K562 (cell line): ENCODE measurements around the gene DNAJB11. TPM values are rescaled to one million over a fixed set of nuclear protein-coding genes. Genes with fewer than 3 reads are reported as not detected.

Experiments used
- ATAC-seq: fragments of 200-7000 bp; cut with Tn5 transposase; 3 replicates; pipeline ENCODE4 v1.9.1; 2020; ENCODE audit warnings: moderate library complexity
- BruUV-seq: library from RNA; stranded (reverse); fragments of 400-500 nt; replicated peaks from 2 replicates; lab custom pipeline; 2021; lab: Mats Ljungman, UMichigan
- CTCF ChIA-PET: fragments of 300-600 bp; formaldehyde crosslinking; extraction: SDS; loops from one replicate; lab custom pipeline; 2021; ENCODE audit warnings: low intra/inter-chr PET ratio; lab: Yijun Ruan, JAX
- POLR2A ChIA-PET: fragments of 300-600, 350-650 bp; sonication (Branson Sonifier 250); formaldehyde crosslinking; extraction: SDS; loops from one replicate; lab custom pipeline; 2021; ENCODE audit warnings: antibody characterized with exemption, inconsistent platforms; lab: Yijun Ruan, JAX
- DNase-seq, 4 experiments: peaks; one replicate each; pipeline versions ENCODE4 v3.0.0 to v3.0.0-alpha.2; 2011 to 2018; ENCODE audit warnings: low spot score in 3 of 4, mixed read lengths in 3 of 4; ENCODE audit errors: extremely low read depth in 1 of 4
- FAIRE-seq: peaks from 2 replicates; lab custom pipeline; 2011; peaks lifted over from hg19 to GRCh38; lab: Jason Lieb, UNC
- H2AFZ ChIP-seq: 2 replicates; pipeline ENCODE4 v1.6.0; 2011; ENCODE audit warnings: low read depth, low read length, control low read depth, inconsistent platforms
- H3K27ac ChIP-seq: fragments of 200-600 bp; 3 replicates; pipeline ENCODE4 v1.8.0; 2011; ENCODE audit warnings: low read depth, mild to moderate bottlenecking, control low read depth, inconsistent platforms, low read length, moderate library complexity, mixed read lengths; ENCODE audit errors: extremely low read depth
- H3K27me3 ChIP-seq, 2 experiments: fragments of 300-600 bp in 1 of 2; 2 replicates in 1 of 2; 3 replicates in 1 of 2; pipeline versions ENCODE4 v1.6.0 to v1.8.0; 2011; ENCODE audit warnings: inconsistent platforms in 2 of 2, low read length in 2 of 2, mild to moderate bottlenecking in 1 of 2, mixed read lengths in 1 of 2, moderate library complexity in 1 of 2; ENCODE audit not compliant: control insufficient read depth in 2 of 2, insufficient read depth in 2 of 2
- H3K36me3 ChIP-seq: fragments of 300-600 bp; 3 replicates; pipeline ENCODE4 v1.8.0; 2011; ENCODE audit warnings: mild to moderate bottlenecking, low read length, inconsistent platforms; ENCODE audit not compliant: control insufficient read depth, insufficient read depth
- H3K4me1 ChIP-seq, 2 experiments: fragments of 200-600 bp in 1 of 2; replicated peaks in 1 of 2; 2 replicates in 1 of 2; 3 replicates in 1 of 2; pipeline versions ENCODE4 v1.5.1 to v1.8.0; 2011; ENCODE audit warnings: inconsistent platforms in 2 of 2, low read length in 2 of 2, mild to moderate bottlenecking in 1 of 2, mixed read lengths in 1 of 2, moderate library complexity in 1 of 2; ENCODE audit not compliant: control insufficient read depth in 2 of 2, insufficient read depth in 2 of 2
- H3K4me2 ChIP-seq: 2 replicates; pipeline ENCODE4 v1.6.1; 2011; ENCODE audit warnings: low read length, control low read depth, inconsistent platforms, mixed read lengths; ENCODE audit not compliant: insufficient read depth
- H3K4me3 ChIP-seq: fragments of 200-600 bp; sonication (generic), shearing (Covaris generic); 2 replicates; pipeline ENCODE4 v1.5.1; 2016; ENCODE audit warnings: control low read depth, inconsistent platforms
- H3K79me2 ChIP-seq: fragments of 200-600 bp; 3 replicates; pipeline ENCODE4 v1.8.0; 2011; ENCODE audit warnings: low read length, inconsistent platforms; ENCODE audit not compliant: control insufficient read depth, insufficient read depth
- H3K9ac ChIP-seq, 2 experiments: 2 replicates each; pipeline versions ENCODE4 v1.6.0 to v1.6.1; 2011; ENCODE audit warnings: low read depth in 2 of 2, low read length in 2 of 2, control low read depth in 1 of 2, inconsistent platforms in 1 of 2, mild to moderate bottlenecking in 1 of 2, mixed read lengths in 1 of 2; ENCODE audit not compliant: insufficient read depth in 1 of 2
- H3K9me1 ChIP-seq: one replicate; pipeline ENCODE4 v1.6.0; 2011; ENCODE audit warnings: inconsistent platforms, mild to moderate bottlenecking, low read length, moderate library complexity; ENCODE audit not compliant: control insufficient read depth, insufficient read depth
- H3K9me3 ChIP-seq: replicated peaks from 2 replicates; pipeline ENCODE4 v1.5.1; 2011; ENCODE audit warnings: low read depth, low read length, inconsistent platforms; ENCODE audit not compliant: control insufficient read depth, insufficient read depth
- H4K20me1 ChIP-seq: replicated peaks from 2 replicates; pipeline ENCODE4 v1.6.1; 2011; ENCODE audit warnings: low read length, inconsistent platforms, mixed read lengths; ENCODE audit not compliant: control insufficient read depth, insufficient read depth
- KLF13 ChIP-seq: fragments of 450-650 bp; IDR thresholded peaks from 2 replicates; pipeline ENCODE4 v1.6.1; 2016; ENCODE audit warnings: missing genetic modification characterization, low read depth, mild to moderate bottlenecking, missing compliant biosample characterization, moderate library complexity, borderline replicate concordance
- PYGO2 ChIP-seq: fragments of 450-650 bp; IDR thresholded peaks from 2 replicates; pipeline ENCODE4 v1.6.1; 2016; ENCODE audit warnings: mild to moderate bottlenecking, missing genetic modification characterization, moderate library complexity, missing compliant biosample characterization
- SMC3 ChIP-seq: conservative IDR thresholded peaks from 2 replicates; pipeline ENCODE4 v1.6.1; 2011; ENCODE audit warnings: low read depth, low read length, improper control_type of control experiment; ENCODE audit not compliant: insufficient read depth
- ZNF395 ChIP-seq: fragments of 200-800 bp; sonication (Bioruptor generic); IDR thresholded peaks from 2 replicates; pipeline ENCODE4 v1.6.1; 2017; ENCODE audit warnings: missing genetic modification characterization, missing compliant biosample characterization
- WGBS: fragments of 100-300 bp; shearing (Covaris generic); methylation state at CpG from one replicate; pipeline ENCODE4 v1.1.6; 2016; ENCODE audit warnings: low coverage, mixed read lengths; ENCODE audit not compliant: insufficient coverage; ENCODE audit errors: missing lambda C conversion rate; 5-methylcytosine and 5-hydroxymethylcytosine counted together
- in situ Hi-C: fragments of 300-500 bp; cut with MboI; formaldehyde crosslinking; loops from 4 replicates; pipeline ENCODE4 v1.15.0; 2018; ENCODE audit warnings: inconsistent platforms, mixed read lengths
- intact Hi-C: fragments of 100-400 bp; cut with micrococcal nuclease; formaldehyde crosslinking; loops from 2 replicates; pipeline ENCODE4 v1.14.2; 2022
- polyA plus RNA-seq, 8 experiments: library from polyadenylated mRNA; depleted of rRNA in 4 of 8; stranded (reverse) in 5 of 8; unstranded in 3 of 8; fragments of >200 nt; fragmentation: Nextera tagmentation in 2 of 8; fragmentation: Illumina TruSeq in 1 of 8; extraction: Ambion mirVana in 2 of 8; extraction: Trizol in 1 of 8; gene quantifications; 2 replicates each; pipeline versions ENCODE4 v1.2.1 to v1.2.3, GENCODE V29; 2011 to 2014; ENCODE audit warnings: inconsistent platforms in 1 of 8, missing spikeins in 1 of 8
- total RNA-seq, 7 experiments: library from RNA; depleted of rRNA in 6 of 7; stranded (reverse); fragments of >200 nt in 6 of 7; fragmentation: Illumina TruSeq in 2 of 7; extraction: Trizol in 2 of 7; gene quantifications; 2 replicates each; pipeline versions ENCODE4 v1.2.1 to v1.2.3, GENCODE V29; 2011 to 2021; ENCODE audit warnings: low replicate concordance in 1 of 7

DNAJB11 gene
- total and polyA plus RNA-seq, 9 of the 15 experiments (the other 6 are each of a cell fraction or from before 2014, with no cell fraction given): 14.8 to 74.7 (median 63.8) TPM

DNA sequence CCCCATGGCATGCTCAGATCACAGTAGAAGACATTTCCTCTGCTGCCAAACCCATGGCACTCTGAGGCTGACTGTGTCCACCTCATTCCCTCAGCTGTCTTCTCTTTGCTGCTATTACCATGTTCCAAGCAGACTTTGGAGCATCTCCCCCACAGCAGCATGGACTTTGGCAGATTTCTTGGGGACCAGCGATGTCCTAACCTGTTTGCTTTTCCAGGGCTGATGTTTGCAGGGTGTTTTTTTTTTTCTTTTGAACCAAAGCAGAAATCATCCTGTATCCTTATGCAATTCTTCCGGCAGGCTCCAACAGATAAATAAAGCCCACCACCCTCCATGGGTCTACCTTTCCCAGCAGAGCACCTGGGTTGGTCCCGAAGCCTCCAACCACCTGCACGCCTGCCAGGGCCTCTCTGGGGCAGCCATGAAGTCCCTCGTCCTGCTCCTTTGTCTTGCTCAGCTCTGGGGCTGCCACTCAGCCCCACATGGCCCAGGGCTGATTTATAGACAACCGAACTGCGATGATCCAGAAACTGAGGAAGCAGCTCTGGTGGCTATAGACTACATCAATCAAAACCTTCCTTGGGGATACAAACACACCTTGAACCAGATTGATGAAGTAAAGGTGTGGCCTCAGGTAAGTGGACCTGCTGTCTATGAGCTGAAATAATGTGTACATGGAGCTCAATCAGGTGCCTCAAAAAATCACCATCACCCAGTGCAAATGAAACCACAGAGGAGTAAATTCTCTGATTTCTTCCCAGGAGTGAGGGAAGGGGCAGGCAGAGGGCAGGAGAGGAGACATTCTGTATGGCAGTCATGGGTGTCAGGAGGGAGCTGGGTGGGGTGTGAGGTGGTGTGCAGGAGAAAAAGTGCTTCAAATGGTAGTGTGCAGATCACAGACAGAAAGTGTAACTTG is 42.5 kb downstream of the DNAJB11 start, which contains the start of gene AHSG:
AHSG (plus strand) TSS at position 340 of the 916 bp plus-strand sequence; CDS start at position 422, 82 bp downstream.
- no peak within 1 kb of the TSS for H2AFZ ChIP-seq
- peaks cover 9 to 37% of the 10 kb centered on the region in 2 experiments; a peak in 4 of 5 replicates for H3K27me3 ChIP-seq
- no peaks in the 10 kb centered on the region for H3K9me3 ChIP-seq
- FAIRE-seq: no peak
- DNase-seq: no peak
- CTCF ChIA-PET: no interaction called here
- intact Hi-C loops (loop anchor here (10.0 kb wide), 2 partner anchors 68 to 552 kb away; partner anchors contain the start of gene CRYGS), in situ Hi-C loops (loop anchor here (10.0 kb wide), 1 partner anchor 142 kb away; no protein-coding TSS in a partner anchor)
- no peak for TF ChIP-seq ZNF395 (CRISPR knock-in tag)
- TF ChIP-seq SMC3: no peak
- no peak for TF ChIP-seq KLF13 (tag)
- TF ChIP-seq PYGO2 (tag): no peak
- ATAC-seq: no peak
- BruUV-seq: no TSS peak
- no peak within 1 kb of the TSS for H3K4me3 ChIP-seq
- no peak within 1 kb of the TSS for H3K27ac ChIP-seq
- H3K4me2 ChIP-seq: no peak within 1 kb of the TSS
- peak within 1 kb of the TSS in 1 of 2 experiments; percentile 20; a peak in 1 of 4 replicates for H3K9ac ChIP-seq
- POLR2A ChIA-PET: interaction anchor here (0.5 to 1.5 kb wide), 5 partner anchors 26 to 215 kb away, joined by 3 to 6 read pairs (median 3); partner anchors contain the start of gene EIF4A2
- no peaks in the 10 kb centered on the region for H3K79me2 ChIP-seq
- H3K9me1 ChIP-seq: no peaks in the 10 kb centered on the region
- H4K20me1 ChIP-seq: no peaks in the 10 kb centered on the region
- H3K36me3 ChIP-seq: no peaks in the 10 kb centered on the region
- 5% methylated on average over 7 of the region's 7 CpGs for WGBS
- H3K4me1 ChIP-seq: peaks cover 3 to 10% of the 10 kb centered on the region in 2 experiments; a peak in 3 of 5 replicates
